GM18907 (cell line): Measurements from ENCODE around the gene LRRC2.
A peak's percentile ranks its signal among the peaks of the same experiment; 100 is the strongest.
"Not testable (repeated sequence)": the region's sequence is repeated elsewhere in the genome, so short reads cannot be mapped to it uniquely, and the experiment has no call there.

ENCODE experiments used
- ATAC-seq: cut with Tn5 transposase; IDR thresholded peaks from one replicate; pipeline ENCODE4 v1.9.1; 2021; ENCODE audit warnings: mild to moderate bottlenecking, moderate library complexity; ENCODE audit not compliant: unreplicated experiment

Gene LRRC2

GRCh38 chr3:46558184-46559043, 7.7 kb downstream of the LRRC2 start:
- peak; percentile 67 for ATAC-seq

GRCh38 chr3:46557814-46558183, 8.3 kb downstream of the LRRC2 start:
- ATAC-seq, result no peak

- no peak for ATAC-seq
Measured at GRCh38 chr3:46553154-46553553, 12.9 kb downstream of the LRRC2 start.

GRCh38 chr3:46552538-46552937, 13.6 kb downstream of the LRRC2 start:
- no peak for ATAC-seq

DNA sequence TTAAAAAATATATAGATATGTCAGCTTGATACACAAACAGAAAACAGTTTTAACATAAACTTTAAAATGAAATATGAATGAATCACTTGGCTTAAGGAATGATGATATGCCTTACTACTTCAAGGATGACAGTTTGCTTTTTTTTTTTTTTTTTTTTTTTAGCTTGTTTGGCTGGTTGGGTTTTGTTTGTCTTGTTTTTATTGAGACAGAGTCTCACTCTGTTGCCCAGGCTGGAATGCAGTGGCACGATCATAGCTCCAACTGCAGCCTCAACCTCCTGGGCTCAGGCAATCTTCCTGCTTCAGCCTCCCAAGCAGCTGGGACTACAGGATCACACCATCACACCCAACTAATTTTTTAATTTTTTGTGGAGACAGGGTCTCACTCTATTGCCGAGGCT, 14.5 kb downstream of the LRRC2 start:
- ATAC-seq, result no peak

- ATAC-seq, result no peak
Measured at GRCh38 chr3:46549989-46550388, 16.1 kb downstream of the LRRC2 start.

- ATAC-seq, result no peak
Measured at GRCh38 chr3:46549408-46549904, 16.6 kb downstream of the LRRC2 start.

DNA sequence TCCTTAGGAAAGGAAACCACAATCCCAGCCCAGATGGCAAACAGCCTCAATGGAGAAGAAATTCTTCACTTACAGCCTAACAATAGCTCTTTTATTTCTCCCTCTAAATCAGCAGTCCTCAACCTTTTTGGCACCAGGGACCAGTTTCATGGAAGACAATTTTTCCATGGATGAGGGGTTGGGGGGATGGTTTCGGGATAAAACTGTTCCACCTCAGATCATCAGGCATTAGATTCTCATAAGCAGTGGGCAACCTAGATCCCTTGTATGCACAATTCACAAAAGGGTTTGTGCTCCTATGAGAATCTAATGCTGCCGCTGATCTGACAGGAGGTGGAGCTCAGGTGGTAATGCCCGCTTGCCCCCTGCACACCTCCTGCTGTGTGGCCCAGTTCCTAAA, 17.5 kb downstream of the LRRC2 start:
- ATAC-seq, result not testable (repeated sequence)

- no peak for ATAC-seq
Measured at GRCh38 chr3:46546896-46547440, 19.1 kb downstream of the LRRC2 start.

- ATAC-seq, result no peak
Measured at GRCh38 chr3:46545818-46546630, 20.1 kb downstream of the LRRC2 start.

DNA sequence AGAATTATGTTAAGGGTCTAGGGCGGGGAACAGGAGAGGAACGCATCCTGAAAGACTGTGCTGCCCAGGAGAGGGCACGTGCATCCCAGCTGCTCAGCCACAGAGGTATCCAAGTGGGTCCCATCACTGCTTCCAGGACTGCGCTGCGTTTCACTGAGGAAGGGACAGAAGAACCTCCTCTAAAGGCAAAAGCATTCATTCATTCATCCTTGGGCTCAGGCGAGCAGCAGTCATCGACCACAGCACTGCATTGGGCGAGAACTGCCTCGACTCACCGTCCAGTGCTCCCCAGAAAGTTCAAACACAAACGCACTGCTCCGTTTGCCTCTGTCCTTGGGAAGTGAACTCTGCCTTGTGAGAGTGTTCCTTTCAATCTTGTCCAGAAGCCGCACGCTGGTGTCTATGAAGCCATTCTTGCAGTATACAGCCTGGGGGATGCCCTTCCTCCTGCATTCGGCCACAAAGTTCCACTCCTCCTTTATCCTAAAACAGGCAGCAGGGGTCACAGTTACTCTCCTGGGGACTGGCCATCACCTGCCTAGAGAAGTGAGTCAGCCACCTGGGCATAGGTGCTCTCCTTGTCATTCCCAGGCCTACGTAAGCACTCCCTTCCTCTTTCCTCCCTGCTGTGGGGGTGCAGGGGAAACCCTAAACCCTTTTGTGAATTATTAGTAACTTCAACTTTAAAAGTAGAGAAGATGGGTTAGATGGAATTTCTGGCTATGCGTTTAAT, 21.2 kb downstream of the LRRC2 start:
- ATAC-seq, result no peak

DNA sequence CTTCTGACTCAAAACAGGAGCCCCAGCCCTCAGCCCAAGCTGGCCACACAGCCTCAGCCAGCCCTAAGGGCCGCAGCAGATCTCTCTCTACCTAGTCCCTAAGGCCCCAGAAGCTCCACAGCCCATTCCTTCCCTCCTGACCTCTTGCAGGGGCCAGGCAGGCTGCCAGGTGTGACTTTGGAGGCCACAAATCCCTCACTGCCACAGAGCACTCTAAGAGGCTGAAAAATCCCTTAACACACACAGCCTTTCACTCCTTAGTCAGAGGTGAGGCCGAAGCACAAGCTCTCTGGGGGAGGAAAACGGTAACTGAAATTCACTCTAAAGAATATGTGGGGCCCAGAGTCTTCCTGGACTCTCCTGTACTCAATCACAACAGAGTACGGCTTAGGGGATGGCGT, 23.3 kb downstream of the LRRC2 start:
- ATAC-seq, result no peak

- ATAC-seq, result no peak
Measured at GRCh38 chr3:46542344-46542743, 23.8 kb downstream of the LRRC2 start.

DNA sequence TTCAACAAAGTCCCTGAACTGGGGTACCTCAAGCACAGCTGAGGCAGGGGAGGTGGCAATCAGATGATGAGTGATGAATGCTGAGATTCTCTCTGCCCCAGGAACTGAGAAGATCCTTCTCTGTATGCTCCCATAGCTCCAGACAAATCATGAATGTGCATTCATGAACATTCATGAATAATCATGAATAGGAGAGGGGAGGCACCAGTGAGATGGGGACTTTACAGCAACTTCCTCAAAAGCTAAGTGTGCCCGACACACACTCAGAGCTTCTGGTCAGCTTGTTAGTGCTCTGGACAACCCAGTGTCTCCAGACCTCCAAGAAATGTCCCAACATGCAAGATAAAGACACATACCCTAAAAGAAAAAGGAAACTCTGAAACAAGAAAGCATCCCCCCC, 24.3 kb downstream of the LRRC2 start:
- ATAC-seq, result no peak

DNA sequence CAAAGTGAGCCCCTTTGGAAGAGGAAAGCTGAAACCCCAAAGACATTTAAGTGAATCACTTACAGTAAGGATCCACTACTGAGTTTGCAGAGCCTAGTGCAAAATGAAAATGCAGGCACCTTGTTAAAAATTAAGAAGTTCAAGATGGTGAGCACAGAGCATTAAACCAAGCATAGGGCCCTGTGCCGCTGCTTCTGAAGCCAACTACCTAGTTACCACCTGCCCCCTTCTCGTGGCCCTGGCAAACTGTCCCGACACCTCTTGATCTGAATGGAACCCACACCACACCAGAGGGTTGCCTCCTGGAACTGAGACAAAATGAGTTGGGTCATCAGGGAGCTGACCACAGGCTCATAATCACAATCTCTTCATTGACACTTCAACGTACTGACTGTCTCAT, 25.6 kb downstream of the LRRC2 start:
- no peak for ATAC-seq

- peak; percentile 8 for ATAC-seq
Measured at GRCh38 chr3:46539443-46540005, 26.6 kb downstream of the LRRC2 start.

DNA sequence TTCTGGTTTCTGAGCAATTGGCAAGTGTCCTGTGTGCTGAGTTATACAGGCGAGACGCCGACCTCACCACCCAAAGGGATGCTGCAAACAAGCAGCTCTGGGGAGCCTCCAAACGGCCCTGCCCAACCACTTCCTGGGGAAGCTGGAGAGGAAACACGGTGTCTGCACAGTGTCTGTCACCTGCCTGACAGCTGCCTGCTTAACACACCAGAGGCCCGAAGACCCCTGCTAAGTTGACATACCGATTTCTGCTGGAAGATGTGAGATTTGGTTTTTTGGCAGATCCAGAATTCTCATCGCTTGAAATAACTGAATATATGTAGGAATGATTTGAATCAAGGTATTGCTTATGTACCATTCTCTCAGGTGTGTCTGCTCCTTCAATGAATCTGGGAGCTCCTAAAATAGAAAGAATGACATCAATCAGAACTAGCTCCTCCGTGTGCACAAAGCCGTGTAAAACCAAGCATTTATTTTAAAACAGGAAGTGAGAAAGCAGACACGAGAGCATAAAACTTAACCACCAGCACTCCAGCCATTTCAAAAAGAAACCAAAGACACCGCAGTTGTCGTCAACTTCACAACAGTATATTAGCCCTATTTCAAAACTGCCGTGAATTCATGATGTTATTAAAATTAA, 27.2 kb downstream of the LRRC2 start:
- peak; percentile 76 for ATAC-seq

- ATAC-seq, result not testable (repeated sequence)
Measured at GRCh38 chr3:46538425-46538802, 27.7 kb downstream of the LRRC2 start.

DNA sequence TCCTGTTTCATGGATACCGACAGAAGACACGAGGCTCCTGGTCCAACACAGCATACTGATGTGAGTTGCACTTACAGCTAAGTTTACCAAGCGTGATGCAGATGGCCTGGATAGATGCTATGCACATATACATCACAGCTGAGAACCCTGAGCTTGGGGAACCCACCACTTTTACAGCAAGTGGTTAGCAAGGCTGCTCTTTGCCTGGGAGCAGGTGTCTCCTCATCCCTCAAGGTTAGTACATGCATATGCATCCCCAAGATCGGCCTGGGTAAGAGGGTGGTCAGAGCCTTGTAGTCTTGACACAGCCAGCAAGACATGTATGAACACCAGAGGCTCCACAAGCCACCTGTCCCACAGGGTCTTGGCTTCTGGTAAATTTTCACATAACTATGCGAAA, 28.3 kb downstream of the LRRC2 start:
- peak; percentile 21 for ATAC-seq

- ATAC-seq, result no peak
Measured at GRCh38 chr3:46537316-46537715, 28.8 kb downstream of the LRRC2 start.
